ENCODE measurements around the gene CDH4.

- TF ChIP-seq, protein P1, sequence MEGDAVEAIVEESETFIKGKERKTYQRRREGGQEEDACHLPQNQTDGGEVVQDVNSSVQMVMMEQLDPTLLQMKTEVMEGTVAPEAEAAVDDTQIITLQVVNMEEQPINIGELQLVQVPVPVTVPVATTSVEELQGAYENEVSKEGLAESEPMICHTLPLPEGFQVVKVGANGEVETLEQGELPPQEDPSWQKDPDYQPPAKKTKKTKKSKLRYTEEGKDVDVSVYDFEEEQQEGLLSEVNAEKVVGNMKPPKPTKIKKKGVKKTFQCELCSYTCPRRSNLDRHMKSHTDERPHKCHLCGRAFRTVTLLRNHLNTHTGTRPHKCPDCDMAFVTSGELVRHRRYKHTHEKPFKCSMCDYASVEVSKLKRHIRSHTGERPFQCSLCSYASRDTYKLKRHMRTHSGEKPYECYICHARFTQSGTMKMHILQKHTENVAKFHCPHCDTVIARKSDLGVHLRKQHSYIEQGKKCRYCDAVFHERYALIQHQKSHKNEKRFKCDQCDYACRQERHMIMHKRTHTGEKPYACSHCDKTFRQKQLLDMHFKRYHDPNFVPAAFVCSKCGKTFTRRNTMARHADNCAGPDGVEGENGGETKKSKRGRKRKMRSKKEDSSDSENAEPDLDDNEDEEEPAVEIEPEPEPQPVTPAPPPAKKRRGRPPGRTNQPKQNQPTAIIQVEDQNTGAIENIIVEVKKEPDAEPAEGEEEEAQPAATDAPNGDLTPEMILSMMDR (conservative IDR thresholded peaks at IDR 0.05) = no peak
- TF ChIP-seq ZFX (IDR thresholded peaks at IDR 0.05) = no peak
Measured at GRCh38 chr20:61583356-61583755, 331.3 kb downstream of the CDH4 start.

All from C4-2B (cell line).